ENCODE data around the gene OBSCN. TPM values are rescaled to one million over a fixed set of nuclear protein-coding genes. Genes with fewer than 3 reads are reported as not detected.

OBSCN gene
- total RNA-seq, 1 donor from 2014 or later, result 7.6 TPM

DNA sequence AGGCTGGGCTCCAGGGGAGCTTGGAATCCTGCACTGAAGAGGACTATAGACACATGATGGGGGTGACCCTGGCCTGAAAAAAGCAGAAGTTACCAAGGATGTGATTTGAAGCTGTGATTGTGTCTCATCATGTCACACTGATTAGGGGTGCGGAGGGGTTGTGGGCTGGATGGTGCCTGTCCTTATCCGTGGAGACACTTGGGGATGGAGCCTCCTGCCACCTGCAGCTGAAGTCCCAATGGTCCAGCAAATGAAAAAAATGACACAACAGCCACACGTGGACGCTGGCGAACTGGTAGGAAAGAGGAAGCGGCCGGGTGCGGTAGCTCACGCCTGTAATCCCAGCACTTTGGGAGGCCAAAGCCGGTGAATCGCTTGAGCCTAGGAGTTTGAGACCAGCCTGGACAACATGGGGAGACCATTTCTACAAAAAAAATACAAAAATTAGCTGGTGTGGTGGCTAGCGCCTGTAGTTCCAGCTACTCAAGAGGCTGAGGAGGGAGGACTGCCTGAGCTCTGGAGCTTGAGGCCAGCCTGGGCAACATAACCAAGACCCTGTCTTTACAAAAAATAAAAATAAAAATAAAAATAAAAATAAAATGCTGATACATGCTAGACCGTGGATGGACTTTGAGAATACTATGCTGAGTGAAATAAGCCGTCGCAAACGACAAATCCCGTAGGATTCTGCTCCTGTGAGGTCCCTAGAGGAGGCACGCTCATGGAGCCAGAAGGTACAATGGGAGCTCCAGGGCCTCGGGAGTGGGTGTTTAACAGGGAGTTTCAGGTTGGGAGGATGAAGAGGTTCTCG, 43.1 kb upstream of the OBSCN start:
- Histone ChIP-seq H3K36me3 (ENCODE audit: control insufficient read depth, insufficient read depth, low read length) (no peaks in the 10 kb centered on the region), H3K4me3 (ENCODE audit: low read depth, low read length) (peak overlapping the region; percentile 36), H3K27me3 (ENCODE audit: control insufficient read depth, insufficient read depth, low read length) (no peaks in the 10 kb centered on the region)
- FAIRE-seq (no peak), DNase-seq (ENCODE audit: low read depth) (no peak)
- TF ChIP-seq, protein P1, sequence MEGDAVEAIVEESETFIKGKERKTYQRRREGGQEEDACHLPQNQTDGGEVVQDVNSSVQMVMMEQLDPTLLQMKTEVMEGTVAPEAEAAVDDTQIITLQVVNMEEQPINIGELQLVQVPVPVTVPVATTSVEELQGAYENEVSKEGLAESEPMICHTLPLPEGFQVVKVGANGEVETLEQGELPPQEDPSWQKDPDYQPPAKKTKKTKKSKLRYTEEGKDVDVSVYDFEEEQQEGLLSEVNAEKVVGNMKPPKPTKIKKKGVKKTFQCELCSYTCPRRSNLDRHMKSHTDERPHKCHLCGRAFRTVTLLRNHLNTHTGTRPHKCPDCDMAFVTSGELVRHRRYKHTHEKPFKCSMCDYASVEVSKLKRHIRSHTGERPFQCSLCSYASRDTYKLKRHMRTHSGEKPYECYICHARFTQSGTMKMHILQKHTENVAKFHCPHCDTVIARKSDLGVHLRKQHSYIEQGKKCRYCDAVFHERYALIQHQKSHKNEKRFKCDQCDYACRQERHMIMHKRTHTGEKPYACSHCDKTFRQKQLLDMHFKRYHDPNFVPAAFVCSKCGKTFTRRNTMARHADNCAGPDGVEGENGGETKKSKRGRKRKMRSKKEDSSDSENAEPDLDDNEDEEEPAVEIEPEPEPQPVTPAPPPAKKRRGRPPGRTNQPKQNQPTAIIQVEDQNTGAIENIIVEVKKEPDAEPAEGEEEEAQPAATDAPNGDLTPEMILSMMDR (IDR thresholded peaks at IDR 0.05; ENCODE audit: insufficient read depth, low read length, severe bottlenecking), result no peak

GRCh38 chr1:228165372-228166169, 42.3 kb upstream of the OBSCN start, which contains the start of gene IBA57:
Gene IBA57 (plus strand): TSS chr1:228165804. CDS start chr1:228165817, 13 bp downstream.
- Histone ChIP-seq H3K4me3 (ENCODE audit: low read depth, low read length) (peak within 1 kb of the TSS; percentile 67), H3K27me3 (ENCODE audit: control insufficient read depth, insufficient read depth, low read length) (no peaks in the 10 kb centered on the region), H3K36me3 (ENCODE audit: control insufficient read depth, insufficient read depth, low read length) (no peaks in the 10 kb centered on the region)
- TF ChIP-seq, protein P1 (IDR thresholded peaks at IDR 0.05; ENCODE audit: insufficient read depth, low read length, severe bottlenecking), result peak; percentile 96
- no peak for FAIRE-seq
- DNase-seq (ENCODE audit: low read depth), result peak; percentile 92

- Histone ChIP-seq H3K27me3 (ENCODE audit: control insufficient read depth, insufficient read depth, low read length) (no peaks in the 10 kb centered on the region), H3K4me3 (ENCODE audit: low read depth, low read length) (peak overlapping the region; percentile 67), H3K36me3 (ENCODE audit: control insufficient read depth, insufficient read depth, low read length) (no peaks in the 10 kb centered on the region)
- no peak for FAIRE-seq
- peak; percentile 61 for DNase-seq (ENCODE audit: low read depth)
- TF ChIP-seq, protein P1 (IDR thresholded peaks at IDR 0.05; ENCODE audit: insufficient read depth, low read length, severe bottlenecking), result peak; percentile 64
Measured at GRCh38 chr1:228166170-228166936, 41.5 kb upstream of the OBSCN start.

GRCh38 chr1:228168563-228169270, 39.1 kb upstream of the OBSCN start:
- Histone ChIP-seq H3K4me3 (ENCODE audit: low read depth, low read length) (no peak overlapping the region), H3K36me3 (ENCODE audit: control insufficient read depth, insufficient read depth, low read length) (no peaks in the 10 kb centered on the region), H3K27me3 (ENCODE audit: control insufficient read depth, insufficient read depth, low read length) (no peaks in the 10 kb centered on the region)
- DNase-seq (ENCODE audit: low read depth) (no peak), FAIRE-seq (no peak)
- TF ChIP-seq, protein P1 (IDR thresholded peaks at IDR 0.05; ENCODE audit: insufficient read depth, low read length, severe bottlenecking), result no peak

GRCh38 chr1:228169345-228169744, 38.5 kb upstream of the OBSCN start:
- DNase-seq (ENCODE audit: low read depth), result no peak
- H3K36me3 ChIP-seq (ENCODE audit: control insufficient read depth, insufficient read depth, low read length), result no peaks in the 10 kb centered on the region
- FAIRE-seq, result peak; percentile 43
- TF ChIP-seq, protein P1 (IDR thresholded peaks at IDR 0.05; ENCODE audit: insufficient read depth, low read length, severe bottlenecking), result no peak
- H3K27me3 ChIP-seq (ENCODE audit: control insufficient read depth, insufficient read depth, low read length), result no peaks in the 10 kb centered on the region
- H3K4me3 ChIP-seq (ENCODE audit: low read depth, low read length), result no peak overlapping the region
